Measurements from ENCODE around the gene PIR. TPM values are rescaled to one million over a fixed set of nuclear protein-coding genes. Genes with fewer than 3 reads are reported as not detected.

The PIR gene
- total and polyA plus RNA-seq, 2 experiments from 2014 or later, result 14.3 to 18.6 TPM

- no peak within 1 kb of the TSS for H3K27ac ChIP-seq
- H3K4me2 ChIP-seq, result no peak within 1 kb of the TSS
- no peak within 1 kb of the TSS for H3K4me3 ChIP-seq
- no peaks in the 10 kb centered on the region for H3K9me2 ChIP-seq (replicated peaks; ENCODE audit: insufficient read depth)
- H4K20me1 ChIP-seq (ENCODE audit: insufficient read depth, poor library complexity, severe bottlenecking), result no peaks in the 10 kb centered on the region
- 24% methylated on average over 2 of the region's 2 CpGs for WGBS (ENCODE audit: low lambda C conversion rate, missing lambda C conversion rate)
- H3K79me2 ChIP-seq, result no peaks in the 10 kb centered on the region
- no peak within 1 kb of the TSS for H2AFZ ChIP-seq
- H3K9me3 ChIP-seq (ENCODE audit: low read depth), result no peaks in the 10 kb centered on the region
- H3K36me3 ChIP-seq (replicated peaks; ENCODE audit: insufficient read depth, low read depth), result no peaks in the 10 kb centered on the region
- TF ChIP-seq CTCF (IDR thresholded peaks at IDR 0.05; ENCODE audit: poor library complexity) (no peak), EZH2phosphoT487 (IDR thresholded peaks at IDR 0.05; ENCODE audit: low read depth, severe bottlenecking, unreplicated experiment) (no peak), EZH2 (IDR thresholded peaks at IDR 0.05; ENCODE audit: borderline replicate concordance) (no peak)
- H3K4me1 ChIP-seq (ENCODE audit: insufficient read depth), result no peaks in the 10 kb centered on the region
- no peak for DNase-seq (ENCODE audit: low spot score)
- H3K27me3 ChIP-seq, result no peaks in the 10 kb centered on the region
These were observed 108.8 kb downstream of the PIR start, which contains the start of gene VEGFD for GRCh38 chrX:15384304-15384703. VEGFD (minus strand) TSS chrX:15384413; CDS start chrX:15383946, 467 bp downstream.

GRCh38 chrX:15382813-15383212 lies 110.3 kb downstream of the PIR start:
- no peaks in the 10 kb centered on the region for H4K20me1 ChIP-seq (ENCODE audit: insufficient read depth, poor library complexity, severe bottlenecking)
- 81% methylated on average over 8 of the region's 8 CpGs for WGBS (ENCODE audit: low lambda C conversion rate, missing lambda C conversion rate)
- no peaks in the 10 kb centered on the region for H3K9me3 ChIP-seq (ENCODE audit: low read depth)
- H3K4me1 ChIP-seq (ENCODE audit: insufficient read depth), result no peaks in the 10 kb centered on the region
- no peaks in the 10 kb centered on the region for H3K79me2 ChIP-seq
- no peak for DNase-seq (ENCODE audit: low spot score)
- no peaks in the 10 kb centered on the region for H3K27me3 ChIP-seq
- no peaks in the 10 kb centered on the region for H3K36me3 ChIP-seq (replicated peaks; ENCODE audit: insufficient read depth, low read depth)
- no peak overlapping the region for H3K4me3 ChIP-seq
- H2AFZ ChIP-seq, result no peak overlapping the region
- no peak for TF ChIP-seq EZH2phosphoT487 (IDR thresholded peaks at IDR 0.05; ENCODE audit: low read depth, severe bottlenecking, unreplicated experiment)
- no peak for TF ChIP-seq CTCF (IDR thresholded peaks at IDR 0.05; ENCODE audit: poor library complexity)
- TF ChIP-seq EZH2 (IDR thresholded peaks at IDR 0.05; ENCODE audit: borderline replicate concordance), result no peak
- H3K27ac ChIP-seq, result no peak overlapping the region
- H3K9me2 ChIP-seq (replicated peaks; ENCODE audit: insufficient read depth), result no peaks in the 10 kb centered on the region
- H3K4me2 ChIP-seq, result no peak overlapping the region

GRCh38 chrX:15376956-15377355 lies 116.2 kb downstream of the PIR start:
- Histone ChIP-seq H3K9me2 (replicated peaks; ENCODE audit: insufficient read depth) (no peaks in the 10 kb centered on the region), H2AFZ (no peak overlapping the region), H3K4me3 (no peak overlapping the region), H3K27ac (no peak overlapping the region), H3K4me1 (ENCODE audit: insufficient read depth) (no peaks in the 10 kb centered on the region), H3K79me2 (no peaks in the 10 kb centered on the region), H3K27me3 (no peaks in the 10 kb centered on the region), H3K36me3 (replicated peaks; ENCODE audit: insufficient read depth, low read depth) (no peaks in the 10 kb centered on the region), H4K20me1 (ENCODE audit: insufficient read depth, poor library complexity, severe bottlenecking) (no peaks in the 10 kb centered on the region), H3K4me2 (no peak overlapping the region), H3K9me3 (ENCODE audit: low read depth) (no peaks in the 10 kb centered on the region)
- no peak for DNase-seq (ENCODE audit: low spot score)
- TF ChIP-seq EZH2phosphoT487 (IDR thresholded peaks at IDR 0.05; ENCODE audit: low read depth, severe bottlenecking, unreplicated experiment) (no peak), CTCF (IDR thresholded peaks at IDR 0.05; ENCODE audit: poor library complexity) (no peak), EZH2 (IDR thresholded peaks at IDR 0.05; ENCODE audit: borderline replicate concordance) (no peak)
- 90% methylated on average over 1 of the region's 1 CpG for WGBS (ENCODE audit: low lambda C conversion rate, missing lambda C conversion rate)

- no peak overlapping the region for H3K4me3 ChIP-seq
- H3K4me1 ChIP-seq (ENCODE audit: insufficient read depth), result no peaks in the 10 kb centered on the region
- H3K27me3 ChIP-seq, result no peaks in the 10 kb centered on the region
- no peaks in the 10 kb centered on the region for H3K36me3 ChIP-seq (replicated peaks; ENCODE audit: insufficient read depth, low read depth)
- TF ChIP-seq EZH2 (IDR thresholded peaks at IDR 0.05; ENCODE audit: borderline replicate concordance), result no peak
- H3K79me2 ChIP-seq, result no peaks in the 10 kb centered on the region
- H2AFZ ChIP-seq, result no peak overlapping the region
- H3K9me2 ChIP-seq (replicated peaks; ENCODE audit: insufficient read depth), result no peaks in the 10 kb centered on the region
- no peak overlapping the region for H3K27ac ChIP-seq
- no peaks in the 10 kb centered on the region for H3K9me3 ChIP-seq (ENCODE audit: low read depth)
- no peak overlapping the region for H3K4me2 ChIP-seq
- DNase-seq (ENCODE audit: low spot score), result no peak
- 60% methylated on average over 3 of the region's 3 CpGs for WGBS (ENCODE audit: low lambda C conversion rate, missing lambda C conversion rate)
- no peaks in the 10 kb centered on the region for H4K20me1 ChIP-seq (ENCODE audit: insufficient read depth, poor library complexity, severe bottlenecking)
These were observed 119.2 kb downstream of the PIR start for GRCh38 chrX:15373976-15374375.

All from hepatocyte (in vitro differentiated cells).